ENCODE measurements around the gene CYBA.

CYBA gene

DNA sequence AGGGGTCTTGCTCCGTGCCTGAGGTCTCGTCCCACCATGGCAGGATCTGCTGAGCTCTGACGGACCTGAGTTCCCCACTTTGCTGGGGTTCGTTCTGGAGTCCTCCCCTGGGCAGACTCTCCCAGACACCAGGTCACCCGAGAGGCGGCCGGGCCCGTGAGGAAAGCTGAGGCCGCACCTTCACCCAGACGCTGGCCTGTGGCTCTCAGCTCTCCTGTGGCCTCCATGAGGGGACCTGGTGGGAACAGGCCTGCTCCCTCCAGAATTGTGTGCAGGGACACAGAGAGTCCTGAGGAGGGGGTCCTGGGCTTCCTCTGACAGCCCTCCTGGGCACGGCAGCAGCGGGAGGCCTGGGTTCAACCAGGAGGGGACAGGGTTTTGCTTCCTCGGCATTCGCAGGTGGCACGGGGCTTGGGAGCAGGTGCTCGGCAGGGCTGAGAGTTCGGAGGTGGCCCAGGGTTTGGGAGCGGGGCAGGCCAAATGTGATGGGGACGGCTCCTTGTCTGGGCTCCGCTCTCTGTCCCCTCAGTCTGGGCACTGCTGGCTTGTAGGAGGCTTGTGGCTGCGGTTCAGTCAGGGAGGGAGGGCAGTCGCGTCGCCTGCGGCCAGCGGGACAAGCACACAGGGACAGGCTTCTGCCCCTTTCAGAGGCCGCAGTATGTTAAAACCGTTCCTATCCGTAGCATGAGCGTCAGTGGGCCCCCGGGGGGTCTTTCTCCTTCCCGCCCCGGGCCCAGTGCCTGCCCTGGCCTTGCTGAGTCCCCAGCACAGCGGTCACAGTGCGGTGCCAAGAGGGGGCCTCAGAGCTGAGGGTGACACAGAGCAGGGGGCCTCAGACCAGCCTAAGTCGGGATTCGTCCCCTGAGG lies 43.6 kb upstream of the CYBA start:
- no peaks in the 10 kb centered on the region for H3K36me3 ChIP-seq (replicated peaks; ENCODE audit: insufficient read depth, low read length)
- no peaks in the 10 kb centered on the region for H3K27me3 ChIP-seq (replicated peaks; ENCODE audit: insufficient read depth, low read length)
- H3F3A ChIP-seq (ENCODE audit: insufficient read depth, low read length): no peaks in the 10 kb centered on the region
- no peak for DNase-seq
- H2AFZ ChIP-seq (ENCODE audit: low read length): no peak overlapping the region
- H3K79me2 ChIP-seq (ENCODE audit: low read length): no peaks in the 10 kb centered on the region
- H3K9ac ChIP-seq (ENCODE audit: low read length): no peak overlapping the region
- no peaks in the 10 kb centered on the region for H3K9me2 ChIP-seq (replicated peaks; ENCODE audit: insufficient read depth, low read length)
- H3K4me1 ChIP-seq (ENCODE audit: low read length): no peaks in the 10 kb centered on the region
- H4K20me1 ChIP-seq (ENCODE audit: insufficient read depth, low read length): no peaks in the 10 kb centered on the region
- TF ChIP-seq EZH2phosphoT487 (IDR thresholded peaks at IDR 0.05; ENCODE audit: low read length) (no peak), EZH2 (optimal IDR thresholded peaks at IDR 0.05; ENCODE audit: low read depth, low read length) (no peak)
- TF ChIP-seq, protein P1, sequence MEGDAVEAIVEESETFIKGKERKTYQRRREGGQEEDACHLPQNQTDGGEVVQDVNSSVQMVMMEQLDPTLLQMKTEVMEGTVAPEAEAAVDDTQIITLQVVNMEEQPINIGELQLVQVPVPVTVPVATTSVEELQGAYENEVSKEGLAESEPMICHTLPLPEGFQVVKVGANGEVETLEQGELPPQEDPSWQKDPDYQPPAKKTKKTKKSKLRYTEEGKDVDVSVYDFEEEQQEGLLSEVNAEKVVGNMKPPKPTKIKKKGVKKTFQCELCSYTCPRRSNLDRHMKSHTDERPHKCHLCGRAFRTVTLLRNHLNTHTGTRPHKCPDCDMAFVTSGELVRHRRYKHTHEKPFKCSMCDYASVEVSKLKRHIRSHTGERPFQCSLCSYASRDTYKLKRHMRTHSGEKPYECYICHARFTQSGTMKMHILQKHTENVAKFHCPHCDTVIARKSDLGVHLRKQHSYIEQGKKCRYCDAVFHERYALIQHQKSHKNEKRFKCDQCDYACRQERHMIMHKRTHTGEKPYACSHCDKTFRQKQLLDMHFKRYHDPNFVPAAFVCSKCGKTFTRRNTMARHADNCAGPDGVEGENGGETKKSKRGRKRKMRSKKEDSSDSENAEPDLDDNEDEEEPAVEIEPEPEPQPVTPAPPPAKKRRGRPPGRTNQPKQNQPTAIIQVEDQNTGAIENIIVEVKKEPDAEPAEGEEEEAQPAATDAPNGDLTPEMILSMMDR (IDR thresholded peaks at IDR 0.05; ENCODE audit: low read length): no peak
- H3K9me3 ChIP-seq (replicated peaks; ENCODE audit: insufficient read depth, low read length): no peaks in the 10 kb centered on the region
- H3K4me2 ChIP-seq (ENCODE audit: low read depth, low read length): no peak overlapping the region
- H3K27ac ChIP-seq (ENCODE audit: low read length): no peak overlapping the region
- no peak overlapping the region for H3K4me3 ChIP-seq (ENCODE audit: low read length)

DNA sequence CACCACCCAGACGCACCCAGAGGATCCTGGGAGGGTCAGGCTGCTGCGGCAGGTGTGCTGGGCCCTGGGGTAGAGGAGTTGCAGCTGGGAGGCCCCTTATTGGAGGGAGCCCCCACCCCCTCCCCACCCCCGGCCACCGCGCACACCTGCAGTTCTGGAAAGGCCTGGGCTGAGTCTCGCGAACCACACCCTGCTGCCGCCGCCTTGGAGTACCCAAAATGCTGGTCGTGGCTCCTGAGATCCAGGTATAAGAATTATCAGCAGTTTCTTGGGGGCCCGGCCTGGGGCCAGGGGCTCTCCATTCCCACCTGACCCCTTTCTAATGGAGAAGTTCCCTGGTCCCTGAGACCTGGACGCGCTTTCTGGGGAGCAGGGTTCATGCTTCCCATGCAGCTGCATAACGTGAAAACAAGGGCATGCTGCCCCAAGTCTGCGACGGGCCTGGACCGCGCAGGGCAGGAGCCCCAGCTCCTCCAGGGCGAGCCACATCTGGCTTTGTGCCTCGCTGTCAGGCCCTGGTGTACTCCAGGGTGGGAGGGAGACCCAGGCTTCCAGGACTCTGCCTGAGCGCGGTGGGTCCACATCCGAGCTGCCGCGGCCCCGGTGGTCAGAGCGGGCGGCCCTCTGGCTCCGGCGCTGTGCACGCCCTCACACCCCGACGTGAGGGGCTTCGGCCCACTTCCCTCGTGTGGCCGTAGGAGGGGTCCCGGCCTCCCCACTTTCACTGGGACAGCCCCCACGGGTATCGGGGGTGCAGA lies 42.7 kb upstream of the CYBA start:
- H3K4me2 ChIP-seq (ENCODE audit: low read depth, low read length): no peak overlapping the region
- H3K27ac ChIP-seq (ENCODE audit: low read length): no peak overlapping the region
- H3K9ac ChIP-seq (ENCODE audit: low read length): no peak overlapping the region
- H3K27me3 ChIP-seq (replicated peaks; ENCODE audit: insufficient read depth, low read length): no peaks in the 10 kb centered on the region
- H3K36me3 ChIP-seq (replicated peaks; ENCODE audit: insufficient read depth, low read length): no peaks in the 10 kb centered on the region
- H4K20me1 ChIP-seq (ENCODE audit: insufficient read depth, low read length): no peaks in the 10 kb centered on the region
- H3F3A ChIP-seq (ENCODE audit: insufficient read depth, low read length): no peaks in the 10 kb centered on the region
- no peaks in the 10 kb centered on the region for H3K79me2 ChIP-seq (ENCODE audit: low read length)
- no peak for TF ChIP-seq EZH2 (optimal IDR thresholded peaks at IDR 0.05; ENCODE audit: low read depth, low read length)
- no peaks in the 10 kb centered on the region for H3K4me1 ChIP-seq (ENCODE audit: low read length)
- H3K4me3 ChIP-seq (ENCODE audit: low read length): no peak overlapping the region
- H3K9me2 ChIP-seq (replicated peaks; ENCODE audit: insufficient read depth, low read length): no peaks in the 10 kb centered on the region
- DNase-seq: no peak
- no peaks in the 10 kb centered on the region for H3K9me3 ChIP-seq (replicated peaks; ENCODE audit: insufficient read depth, low read length)
- no peak overlapping the region for H2AFZ ChIP-seq (ENCODE audit: low read length)

DNA sequence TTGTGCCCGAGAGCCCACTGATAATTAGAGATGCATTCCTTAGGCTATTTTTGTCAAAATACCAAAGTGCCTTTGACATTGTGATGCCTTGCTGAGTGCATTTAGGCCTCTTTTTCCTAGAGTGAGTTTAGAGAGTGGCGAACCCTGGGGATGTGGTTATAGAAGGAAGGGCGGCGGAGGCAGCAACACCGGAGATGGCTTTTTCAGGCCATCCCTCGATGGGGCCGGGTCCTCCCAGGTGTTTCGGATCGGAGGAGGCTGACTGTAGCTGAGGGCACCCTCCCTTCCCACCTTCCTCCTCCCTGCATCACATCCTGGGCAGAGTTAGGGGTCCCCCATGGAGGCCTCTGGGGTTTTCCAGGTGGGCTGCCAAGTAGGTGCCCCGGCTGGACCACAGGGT lies 42.0 kb upstream of the CYBA start:
- Histone ChIP-seq H3K27ac (ENCODE audit: low read length) (no peak overlapping the region), H3K36me3 (replicated peaks; ENCODE audit: insufficient read depth, low read length) (no peaks in the 10 kb centered on the region), H2AFZ (ENCODE audit: low read length) (no peak overlapping the region), H3K4me2 (ENCODE audit: low read depth, low read length) (no peak overlapping the region), H3K9me2 (replicated peaks; ENCODE audit: insufficient read depth, low read length) (no peaks in the 10 kb centered on the region), H3K9ac (ENCODE audit: low read length) (no peak overlapping the region), H3K79me2 (ENCODE audit: low read length) (no peaks in the 10 kb centered on the region), H3K9me3 (replicated peaks; ENCODE audit: insufficient read depth, low read length) (no peaks in the 10 kb centered on the region), H3F3A (ENCODE audit: insufficient read depth, low read length) (no peaks in the 10 kb centered on the region), H3K27me3 (replicated peaks; ENCODE audit: insufficient read depth, low read length) (no peaks in the 10 kb centered on the region), H3K4me1 (ENCODE audit: low read length) (no peaks in the 10 kb centered on the region), H4K20me1 (ENCODE audit: insufficient read depth, low read length) (no peaks in the 10 kb centered on the region), H3K4me3 (ENCODE audit: low read length) (no peak overlapping the region)
- DNase-seq: no peak
- TF ChIP-seq, protein P1 (IDR thresholded peaks at IDR 0.05; ENCODE audit: low read length): no peak

All from MM.1S (cell line).